Lung (tissue), 12 donors: ENCODE data around the gene NBL1. TPM values are rescaled to one million over a fixed set of nuclear protein-coding genes. Genes with fewer than 3 reads are reported as not detected.

Experiments
- ATAC-seq: fragments of 200-7000 bp; cut with Tn5 transposase; one replicate; pipeline ENCODE4 v1.9.1; 2020; ENCODE audit warnings: moderate number of reproducible peaks; ENCODE audit not compliant: insufficient read depth, low FRiP score
- DNase-seq, 3 donors: peaks; one replicate each; pipeline ENCODE4 v3.0.0-alpha.2; 2013 to 2017
- H3K27ac ChIP-seq, 2 donors: one replicate each; pipeline ENCODE4 v1.5.1; 2013; ENCODE audit warnings: mild to moderate bottlenecking in 2 of 2, moderate library complexity in 2 of 2, control low read depth in 1 of 2, inconsistent platforms in 1 of 2, low read depth in 1 of 2, low read length in 1 of 2
- H3K27me3 ChIP-seq, 3 donors: one replicate each; pipeline ENCODE4 v1.5.1; 2013; ENCODE audit warnings: low read length in 2 of 3; ENCODE audit not compliant: control insufficient read depth in 3 of 3, insufficient read depth in 3 of 3
- H3K36me3 ChIP-seq, 4 donors: one replicate each; pipeline ENCODE4 v1.5.1; 2013; ENCODE audit warnings: low read length in 4 of 4, mild to moderate bottlenecking in 1 of 4, moderate library complexity in 1 of 4; ENCODE audit not compliant: control insufficient read depth in 4 of 4, insufficient read depth in 4 of 4
- H3K4me1 ChIP-seq, 5 donors: one replicate each; pipeline ENCODE4 v1.5.1; 2013; ENCODE audit warnings: low read length in 5 of 5, mild to moderate bottlenecking in 2 of 5, moderate library complexity in 1 of 5; ENCODE audit not compliant: control insufficient read depth in 5 of 5, insufficient read depth in 5 of 5
- H3K4me3 ChIP-seq: one replicate; pipeline ENCODE4 v1.5.1; 2013; ENCODE audit warnings: mild to moderate bottlenecking, control low read depth, moderate library complexity
- H3K9ac ChIP-seq, 2 donors: one replicate each; pipeline ENCODE4 v1.5.1; 2013; ENCODE audit warnings: low read length in 2 of 2, control low read depth in 1 of 2; ENCODE audit not compliant: insufficient read depth in 1 of 2
- H3K9me3 ChIP-seq, 4 donors: one replicate each; pipeline ENCODE4 v1.5.1; 2013; ENCODE audit warnings: low read length in 3 of 4, mild to moderate bottlenecking in 1 of 4, moderate library complexity in 1 of 4; ENCODE audit not compliant: control insufficient read depth in 4 of 4, insufficient read depth in 3 of 4
- CTCF ChIP-seq: IDR thresholded peaks from 2 replicates; pipeline ENCODE4 v1.5.1; 2012; ENCODE audit warnings: mild to moderate bottlenecking; ENCODE audit errors: control extremely low read depth, extremely low read depth
- WGBS, 2 donors: extraction: QIAGEN DNeasy Blood & Tissue Kit; methylation state at CpG; one replicate each; pipeline ENCODE4 v1.1.7; 2013; 5-methylcytosine and 5-hydroxymethylcytosine counted together
- polyA plus RNA-seq, 2 donors: library from polyadenylated mRNA; stranded (reverse); fragments of 200-250 nt; gene quantifications; one replicate each; pipeline ENCODE4 v1.2.1, GENCODE V29; 2013
- total RNA-seq, 2 donors: library from RNA; depleted of rRNA in 1 of 2; stranded (reverse); fragments of >200 nt in 1 of 2; gene quantifications; one replicate each; pipeline ENCODE4 v1.2.1, GENCODE V29; 2014 to 2021
- donor health status: control.
- donor health status: control.
- donor health status: Bipolar disorder and iron deficiency.
- donor health status: healthy.
- donor health status: DM: yes; HTN: yes; CAD: no.

The NBL1 gene
- total and polyA plus RNA-seq, 4 donors = 48.0 to 133 (median 104) TPM

GRCh38 chr1:19658186-19658585 lies 14.1 kb downstream of the NBL1 start:
- H3K36me3 ChIP-seq = peaks cover 0 to 10% (median 2%) of the 10 kb centered on the region in 4 donors
- no peak for DNase-seq
- no peak for TF ChIP-seq CTCF
- H3K4me3 ChIP-seq = no peak overlapping the region
- no peaks in the 10 kb centered on the region for H3K9me3 ChIP-seq
- peaks cover 0 to 8% (median 7%) of the 10 kb centered on the region in 3 donors for H3K27me3 ChIP-seq
- peaks cover 0 to 4% (median 0%) of the 10 kb centered on the region in 5 donors for H3K4me1 ChIP-seq
- no peak for ATAC-seq
- H3K27ac ChIP-seq = no peak overlapping the region
- H3K9ac ChIP-seq = no peak overlapping the region
- WGBS, 2 donors = 90 to 91% methylated on average over 13 of the region's 13 CpGs

- peak; percentile 43 for TF ChIP-seq CTCF
- DNase-seq (peak in 2 of 3 donors; percentile 62 to 74), ATAC-seq (no peak)
- Histone ChIP-seq H3K27ac (no peak overlapping the region), H3K9ac (no peak overlapping the region), H3K36me3 (no peaks in the 10 kb centered on the region), H3K9me3 (peaks cover 0 to 5% (median 0%) of the 10 kb centered on the region in 4 donors), H3K4me3 (no peak overlapping the region), H3K4me1 (peaks cover 0 to 4% (median 0%) of the 10 kb centered on the region in 5 donors), H3K27me3 (peaks cover 6 to 35% (median 20%) of the 10 kb centered on the region in 3 donors)
- WGBS, 2 donors = 12 to 17% methylated on average over 9 of the region's 9 CpGs
Observed at GRCh38 chr1:19661721-19662228, 17.7 kb downstream of the NBL1 start.

- no peak for ATAC-seq
- Histone ChIP-seq H3K27me3 (peaks cover 6 to 40% (median 23%) of the 10 kb centered on the region in 3 donors), H3K9ac (no peak overlapping the region), H3K36me3 (no peaks in the 10 kb centered on the region), H3K27ac (no peak overlapping the region), H3K4me3 (no peak overlapping the region), H3K9me3 (peaks cover 0 to 5% (median 0%) of the 10 kb centered on the region in 4 donors), H3K4me1 (peaks cover 0 to 4% (median 0%) of the 10 kb centered on the region in 5 donors)
- TF ChIP-seq CTCF = no peak
- 68 to 79% methylated on average over 3 of the region's 3 CpGs for WGBS, 2 donors
- no peak for DNase-seq
Observed at GRCh38 chr1:19662313-19662712, 18.2 kb downstream of the NBL1 start.
